Hair follicular keratinocyte (primary cell): ENCODE data around the gene DEFB124. TPM values are rescaled to one million over a fixed set of nuclear protein-coding genes. Genes with fewer than 3 reads are reported as not detected.

Experiments
- total RNA-seq: library from RNA; depleted of rRNA; stranded (reverse); fragments of >200 nt; gene quantifications from 2 replicates; pipeline ENCODE4 v1.2.3, GENCODE V29; 2015

The DEFB124 gene, protein sequence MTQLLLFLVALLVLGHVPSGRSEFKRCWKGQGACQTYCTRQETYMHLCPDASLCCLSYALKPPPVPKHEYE
- not detected in 2 replicates for total RNA-seq

DNA sequence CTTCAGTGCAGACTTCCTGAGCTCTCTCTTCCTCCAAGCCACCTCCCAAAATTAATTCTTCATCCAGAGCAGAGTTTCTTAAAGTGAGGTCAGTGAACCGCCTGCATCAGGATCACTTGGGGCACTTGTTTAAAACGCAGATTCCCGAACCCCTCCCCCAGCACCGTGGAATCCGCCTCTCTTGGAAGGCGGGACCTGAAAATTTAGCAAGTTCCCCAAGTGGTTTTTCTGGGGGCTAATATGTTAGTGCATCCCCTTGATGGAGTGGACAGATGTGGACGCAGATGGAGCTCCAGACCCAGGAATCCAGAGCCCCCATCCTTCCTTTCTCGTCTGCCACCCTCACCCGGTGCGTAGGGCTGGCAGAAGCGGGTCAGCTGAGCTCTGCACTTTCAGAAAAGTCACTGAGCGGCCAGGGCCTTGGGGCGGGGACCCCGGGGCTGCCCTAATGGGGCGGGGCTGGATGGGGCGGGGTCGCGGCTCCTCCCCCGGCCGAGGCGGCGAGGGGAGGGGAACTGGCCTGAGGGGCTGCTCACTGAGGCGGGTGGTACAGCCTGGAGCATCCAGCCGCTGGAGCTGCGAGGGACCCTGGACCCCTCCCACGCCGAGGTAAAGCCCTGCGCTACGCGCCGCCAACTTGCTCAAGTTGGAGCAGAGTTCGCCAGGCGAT lies at the start of gene DEFB124, which contains the start of gene REM1:
TSS of gene DEFB124 (minus strand) at position 370 of the 670 bp plus-strand sequence. CDS start 2,114 bp downstream, outside the sequence.
TSS of gene REM1 (plus strand) at position 531 of the 670 bp plus-strand sequence. CDS start 1,158 bp downstream, outside the sequence.

DNA sequence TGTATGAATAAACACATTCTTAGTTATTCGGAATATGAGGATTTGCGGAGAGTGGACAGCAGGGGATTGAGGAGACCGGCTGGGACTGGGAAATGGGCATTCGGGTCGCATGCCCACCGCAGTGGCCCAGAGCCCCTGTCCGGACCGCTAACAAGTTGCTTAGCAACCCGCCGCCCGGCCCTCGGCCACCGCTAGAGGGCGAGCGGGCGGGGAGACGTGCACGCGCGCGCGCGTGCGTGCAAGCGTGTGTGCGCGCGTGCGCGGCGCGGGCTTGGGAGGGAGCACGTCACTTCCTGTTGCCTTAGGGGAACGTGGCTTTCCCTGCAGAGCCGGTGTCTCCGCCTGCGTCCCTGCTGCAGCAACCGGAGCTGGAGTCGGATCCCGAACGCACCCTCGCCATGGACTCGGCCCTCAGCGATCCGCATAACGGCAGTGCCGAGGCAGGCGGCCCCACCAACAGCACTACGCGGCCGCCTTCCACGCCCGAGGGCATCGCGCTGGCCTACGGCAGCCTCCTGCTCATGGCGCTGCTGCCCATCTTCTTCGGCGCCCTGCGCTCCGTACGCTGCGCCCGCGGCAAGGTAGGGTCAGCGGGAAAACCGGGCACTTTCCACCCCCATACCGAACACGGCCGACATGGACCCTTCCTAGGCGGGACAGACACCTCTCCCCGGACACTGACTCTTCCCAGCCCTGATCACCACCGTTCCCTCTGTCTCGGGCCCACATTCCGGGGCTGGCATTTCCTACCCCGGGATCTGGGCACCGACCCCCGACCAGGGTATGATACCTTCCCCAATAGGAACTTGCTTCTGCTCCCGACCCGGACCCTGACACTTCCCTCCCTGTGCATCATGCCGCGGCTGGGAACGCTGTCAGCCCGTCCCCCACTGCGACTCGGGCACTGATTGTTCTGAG lies 39.5 kb upstream of the DEFB124 start, which contains the start of gene HM13:
TSS of gene HM13 (plus strand) at position 289 of the 918 bp plus-strand sequence. CDS start at position 399, 110 bp downstream.

DNA sequence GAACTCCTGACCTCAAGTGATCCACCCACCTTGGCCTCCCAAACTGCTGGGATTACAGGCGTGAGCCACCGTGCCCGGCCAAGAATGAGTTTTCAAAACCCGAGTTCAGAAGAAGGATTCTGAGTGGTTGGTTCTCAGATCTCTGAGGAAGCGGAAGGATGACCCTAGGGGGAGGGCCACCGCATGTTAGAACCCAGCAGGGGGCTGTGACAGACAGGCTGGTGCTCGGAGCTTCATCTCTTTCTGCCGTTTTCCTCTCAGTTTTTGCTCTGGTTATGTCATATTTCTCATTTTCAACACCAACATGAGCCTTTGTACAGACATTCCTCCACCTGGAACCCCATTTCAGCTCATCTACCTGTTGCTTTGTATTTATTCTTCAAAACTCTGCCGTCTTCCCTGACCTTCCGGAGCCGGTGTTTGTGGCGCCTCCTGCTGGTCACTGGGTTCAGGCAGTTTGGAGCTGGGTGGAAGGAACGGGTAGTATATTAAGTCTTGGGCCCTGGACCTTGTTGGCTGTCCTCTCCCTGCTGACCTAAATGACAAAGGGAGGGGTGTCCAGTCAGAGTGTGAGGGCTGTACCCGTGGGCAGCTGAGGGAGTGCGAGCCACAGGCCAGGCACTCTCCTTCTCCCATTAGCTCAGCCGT lies 34.8 kb downstream of the DEFB124 start, which contains the start of gene DEFB123:
TSS of gene DEFB123 (plus strand) at position 621 of the 648 bp plus-strand sequence. CDS start 67 bp downstream, outside the sequence.

Other genes with a start within 250 kb of the DEFB124 start
- gene DEFB115, start 217.5 kb downstream of the DEFB124 start, total RNA-seq, result not detected in 2 replicates
- gene DEFB116, start 166.5 kb downstream of the DEFB124 start, total RNA-seq, result not detected in 2 replicates
- gene DEFB118, start 106.5 kb downstream of the DEFB124 start, total RNA-seq, result not detected in 2 replicates
- not detected in 2 replicates for gene DEFB119, start 84.5 kb downstream of the DEFB124 start, total RNA-seq
- not detected in 2 replicates for gene DEFB121, start 68.9 kb downstream of the DEFB124 start, total RNA-seq
- not detected in 2 replicates for gene DEFB123, start 34.5 kb downstream of the DEFB124 start, total RNA-seq
- not detected in 2 replicates for gene REM1, start 161 bp upstream of the DEFB124 start, total RNA-seq
- 46.1 and 61.0 TPM in 2 replicates for gene HM13, start 39.3 kb upstream of the DEFB124 start, total RNA-seq
- 149 and 278 TPM in 2 replicates for gene ID1, start 130.2 kb upstream of the DEFB124 start, total RNA-seq
- not detected in 2 replicates for gene COX4I2, start 162.8 kb upstream of the DEFB124 start, total RNA-seq
- 118 and 185 TPM in 2 replicates for gene BCL2L1, start 247.7 kb upstream of the DEFB124 start, total RNA-seq